NCI-H2029 (cell line): ENCODE data around the gene COMMD7.
A peak's percentile ranks its signal among the peaks of the same experiment; 100 is the strongest.

ENCODE experiments used
- DNase-seq: peaks from one replicate; lab custom pipeline; 2025; lab: John Stamatoyannopoulos, UW

The COMMD7 gene

DNA sequence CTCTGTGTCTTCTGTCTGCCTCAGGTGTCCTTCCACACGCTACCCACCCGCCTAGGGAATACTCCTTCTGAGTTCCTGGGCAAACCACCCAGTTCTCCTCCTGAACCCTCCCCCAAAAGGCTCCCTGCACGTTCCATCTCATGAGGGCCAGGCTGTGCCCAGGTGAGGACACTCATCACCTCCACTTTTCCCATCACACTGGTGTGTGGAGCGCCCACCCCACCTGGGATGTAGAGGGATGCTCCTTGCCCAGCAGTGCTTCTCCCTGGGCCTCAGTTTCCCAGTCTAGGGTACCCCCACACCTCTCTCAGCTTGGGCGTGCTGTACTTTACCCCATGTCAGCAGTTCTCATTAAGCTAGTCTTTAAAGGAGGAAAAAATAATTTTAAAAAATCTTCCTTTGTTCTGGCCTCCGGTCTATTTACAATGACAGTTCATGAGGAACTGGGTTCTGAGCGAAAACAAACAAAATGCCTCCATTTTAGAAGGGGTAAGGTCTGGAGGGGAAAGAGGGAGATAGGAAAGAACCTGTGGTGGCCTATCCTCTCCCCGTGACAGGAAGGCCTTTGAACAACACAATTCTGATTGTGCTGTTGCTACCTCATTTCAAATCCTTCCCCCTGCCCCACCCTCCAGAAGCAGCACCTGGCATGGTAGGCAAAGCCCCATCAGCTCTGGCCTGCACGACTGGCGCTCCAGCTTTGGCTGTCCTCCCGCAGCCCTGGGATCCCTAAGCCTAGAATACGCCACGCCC, 67.9 kb downstream of the COMMD7 start:
- peak; percentile 94 for DNase-seq

DNA sequence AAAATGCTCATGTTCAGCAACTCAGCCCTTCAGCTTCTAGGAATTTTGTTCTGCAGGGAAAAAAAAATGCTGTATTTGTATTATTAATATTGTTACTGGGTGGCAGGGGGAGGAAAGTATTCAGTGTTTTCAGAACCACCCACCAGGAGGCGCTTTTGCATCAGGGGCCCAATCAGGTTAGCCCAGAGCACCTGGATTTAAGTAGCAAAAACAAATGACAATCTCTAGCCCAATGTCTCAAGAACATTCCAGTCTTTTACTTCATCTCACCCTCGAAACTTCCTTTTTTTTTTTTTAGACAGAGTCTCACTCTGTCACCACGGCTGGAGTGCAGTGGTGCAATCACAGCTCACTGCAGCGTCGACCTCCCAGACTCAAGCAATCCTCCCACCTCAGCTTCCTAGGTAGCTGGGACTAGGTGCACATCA, 68.9 kb downstream of the COMMD7 start:
- DNase-seq = peak; percentile 49

GRCh38 chr20:32672982-32673851, 70.0 kb downstream of the COMMD7 start:
- DNase-seq = peak; percentile 55

DNA sequence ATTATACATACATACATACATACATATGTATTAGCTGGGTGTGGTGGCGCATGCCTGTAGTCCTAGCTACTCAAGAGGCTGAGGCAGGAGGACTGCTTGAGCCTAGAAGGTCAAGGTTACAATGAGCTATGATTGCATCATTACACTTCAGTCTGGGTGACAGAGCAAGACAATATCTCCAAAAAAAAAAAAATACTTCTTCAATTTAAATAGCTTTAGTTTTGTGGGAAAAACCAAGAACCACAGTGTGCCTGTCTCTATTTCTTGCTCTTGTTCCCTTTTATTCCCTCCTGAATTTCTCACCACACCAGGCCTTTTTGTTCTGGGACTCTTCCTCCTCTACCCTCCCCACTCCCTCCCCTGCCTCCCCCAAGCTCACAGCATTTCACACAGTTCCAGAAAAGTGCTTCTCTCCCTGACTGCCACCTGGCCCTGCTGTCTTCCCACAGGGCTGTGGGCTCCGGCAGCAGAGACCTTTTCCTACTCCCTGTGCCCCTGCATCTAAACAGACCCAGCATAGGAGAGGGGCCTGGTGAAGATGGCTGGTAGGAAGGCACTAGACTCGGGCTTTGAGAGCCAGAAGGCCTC, 70.8 kb downstream of the COMMD7 start:
- DNase-seq = no peak

- no peak for DNase-seq
Measured at GRCh38 chr20:32670773-32671455, 72.4 kb downstream of the COMMD7 start.

DNA sequence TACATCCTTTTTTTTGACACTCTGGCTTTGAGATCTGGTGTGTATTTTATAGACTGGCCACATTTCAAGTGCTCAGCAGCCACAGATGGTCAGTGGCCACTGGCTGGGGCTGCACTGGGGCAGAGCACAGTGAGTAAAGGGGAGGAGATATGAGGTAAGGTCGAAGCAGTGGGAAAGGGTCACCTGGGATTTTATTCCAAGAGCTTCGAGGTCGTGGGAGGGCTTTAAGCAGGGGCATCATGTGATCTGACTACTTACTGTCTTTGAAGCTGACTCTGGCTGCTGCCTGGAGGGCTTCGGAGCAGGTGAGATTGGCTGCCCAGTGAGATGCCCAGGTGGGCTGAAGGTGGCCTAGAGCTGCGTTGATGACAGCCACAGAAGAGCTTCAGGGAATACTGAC, 76.2 kb downstream of the COMMD7 start:
- DNase-seq = no peak

DNA sequence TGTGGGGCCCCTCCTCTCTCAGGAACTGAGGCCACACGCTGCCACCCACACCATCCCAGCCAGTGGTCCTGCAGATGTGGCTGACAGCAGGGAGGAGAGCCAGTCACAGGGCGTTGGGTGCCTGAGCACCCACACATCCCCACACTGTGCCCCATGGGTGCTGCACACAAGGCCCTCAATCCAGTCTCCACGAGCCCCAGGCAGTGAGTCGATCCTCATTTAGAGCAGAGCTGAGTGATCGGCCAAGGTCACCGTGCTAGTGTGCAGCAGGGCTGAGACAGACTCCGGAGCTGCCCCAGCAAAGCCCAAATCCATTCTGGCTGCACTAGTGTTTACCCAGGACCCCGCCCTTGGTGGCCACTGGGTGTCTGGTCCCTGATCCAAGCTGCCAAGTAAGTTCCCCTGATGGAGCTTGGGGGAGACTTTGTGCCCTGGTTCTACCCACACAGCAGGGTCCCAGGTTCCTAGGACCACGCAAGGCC, 78.5 kb downstream of the COMMD7 start:
- no peak for DNase-seq

DNA sequence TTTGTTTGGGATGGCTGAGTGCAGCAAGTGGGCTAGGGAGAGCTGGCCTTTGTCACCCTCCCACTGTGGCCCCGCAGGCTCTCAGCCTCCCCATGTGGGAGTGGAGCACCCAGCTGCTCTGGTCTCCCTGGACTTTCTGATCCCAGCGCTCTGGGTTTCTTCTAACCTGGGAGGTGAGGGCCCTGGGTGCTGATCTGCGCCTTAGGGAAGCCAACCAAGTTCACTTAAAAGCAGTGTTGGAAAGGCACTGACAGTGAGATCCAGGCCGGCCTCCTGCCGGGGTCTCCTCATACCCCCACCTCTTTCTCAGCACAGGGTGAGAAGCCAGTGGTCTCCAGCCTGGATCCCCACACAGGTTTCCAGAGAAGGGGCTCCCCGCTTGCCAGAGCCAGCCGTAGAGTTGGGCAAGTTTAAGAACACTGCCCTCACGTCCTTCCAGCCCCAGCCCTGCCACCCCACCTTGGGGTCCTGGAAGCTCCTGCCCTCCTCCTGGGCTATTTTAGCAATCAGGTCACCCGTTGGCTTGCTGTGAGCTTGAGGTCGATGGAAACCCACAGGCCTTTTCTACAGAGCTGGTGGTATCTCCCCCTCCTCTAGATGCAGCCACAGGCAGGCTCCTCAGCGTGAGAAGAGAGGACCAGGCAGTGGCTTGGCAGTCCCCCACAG, 79.1 kb downstream of the COMMD7 start:
- DNase-seq = no peak

- DNase-seq = no peak
Measured at GRCh38 chr20:32663335-32664011, 79.8 kb downstream of the COMMD7 start.

- DNase-seq = no peak
Measured at GRCh38 chr20:32661820-32662528, 81.3 kb downstream of the COMMD7 start.

GRCh38 chr20:32660661-32661060, 82.6 kb downstream of the COMMD7 start:
- DNase-seq = no peak

DNA sequence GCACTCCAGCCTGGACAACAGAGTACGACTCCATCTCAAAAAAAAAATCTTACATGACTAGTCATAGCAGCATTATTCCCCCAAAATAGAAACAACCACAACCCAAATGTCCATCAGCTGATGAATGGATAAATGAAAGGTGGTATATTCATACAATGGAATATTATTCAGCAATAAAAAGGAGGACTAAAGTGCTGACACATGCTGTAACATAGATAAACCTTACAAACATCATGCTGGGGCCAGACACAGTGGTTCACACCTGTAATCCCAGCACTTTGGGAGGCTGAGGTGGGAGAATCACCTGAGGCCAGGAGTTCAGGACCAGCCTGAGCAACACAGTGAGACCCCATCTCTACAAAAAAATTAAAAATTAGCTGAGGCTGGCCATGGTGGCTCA, 86.4 kb downstream of the COMMD7 start:
- DNase-seq = no peak

- DNase-seq = no peak
Measured at GRCh38 chr20:32655903-32656512, 87.3 kb downstream of the COMMD7 start.

DNA sequence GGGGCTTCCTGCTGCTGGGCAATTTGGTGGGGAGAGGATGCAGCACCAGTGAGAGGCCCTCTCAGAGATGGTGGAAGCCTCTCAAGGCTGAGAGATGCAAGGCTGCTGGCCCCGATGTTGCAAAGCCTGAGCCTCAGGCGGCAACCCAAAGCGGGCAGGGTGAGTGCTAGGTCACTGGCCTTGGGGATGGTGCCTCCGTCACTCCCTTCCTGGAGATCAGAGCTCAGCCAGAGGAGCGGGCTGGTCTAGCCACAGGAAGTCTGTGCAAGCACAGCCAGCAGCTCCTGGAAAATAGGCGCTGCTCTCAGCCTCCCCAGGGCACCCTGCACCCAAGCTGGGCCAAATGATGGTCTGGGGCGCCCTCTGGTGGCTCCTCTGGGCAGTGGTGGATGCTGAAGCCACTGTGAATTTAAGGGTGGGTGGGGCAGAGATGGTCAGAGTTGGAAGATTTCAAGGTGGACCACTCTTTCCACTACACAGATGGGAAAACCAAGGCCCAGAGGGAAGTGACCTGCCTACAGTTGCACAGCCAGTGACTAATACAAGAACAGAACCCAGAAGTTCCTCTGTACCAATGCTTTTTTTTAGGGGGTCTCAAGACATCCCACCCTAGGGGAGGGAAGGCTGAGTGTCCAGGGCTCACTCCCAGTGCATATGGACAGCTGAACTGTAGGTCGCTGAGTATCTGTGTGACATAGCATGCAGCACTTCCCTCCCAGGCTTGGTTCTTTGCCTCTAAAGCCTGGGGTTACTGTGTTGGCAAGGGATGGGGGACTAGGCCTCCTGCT, 90.3 kb downstream of the COMMD7 start:
- peak; percentile 57 for DNase-seq
